GM19193 (cell line): ENCODE results near the gene PF4V1.

Experiments
- POLR2A ChIP-seq: IDR thresholded peaks from 4 replicates; pipeline ENCODE4 v1.6.1; 2011; ENCODE audit not compliant: insufficient read depth, insufficient read length; ENCODE audit errors: extremely low read depth

Gene PF4V1

GRCh38 chr4:73853246-73853704 lies at the start of gene PF4V1:
Gene PF4V1 (plus strand): TSS chr4:73853296. CDS start chr4:73853363, 67 bp downstream.
- no peak for TF ChIP-seq POLR2A

DNA sequence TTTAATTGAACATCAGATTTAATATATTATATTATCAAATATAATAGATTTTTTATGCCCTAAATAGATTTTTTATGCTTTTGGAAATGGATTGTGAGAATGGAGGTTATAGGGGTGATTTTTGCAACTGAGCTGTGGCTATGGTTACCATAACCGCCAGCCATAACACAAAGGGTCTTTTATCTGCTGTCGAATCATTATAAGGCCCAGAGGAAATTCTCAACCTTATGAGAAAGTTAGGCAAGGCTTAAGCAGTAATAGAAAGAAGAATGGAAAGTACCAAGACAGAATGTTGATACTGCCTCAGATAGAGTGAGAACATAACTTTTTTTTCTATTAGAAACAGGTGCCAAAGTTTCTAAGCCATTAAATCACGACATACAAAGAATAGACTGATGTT lies 42.9 kb upstream of the PF4V1 start:
- no peak for TF ChIP-seq POLR2A

GRCh38 chr4:73811841-73812240 lies 41.3 kb upstream of the PF4V1 start:
- TF ChIP-seq POLR2A, result no peak

DNA sequence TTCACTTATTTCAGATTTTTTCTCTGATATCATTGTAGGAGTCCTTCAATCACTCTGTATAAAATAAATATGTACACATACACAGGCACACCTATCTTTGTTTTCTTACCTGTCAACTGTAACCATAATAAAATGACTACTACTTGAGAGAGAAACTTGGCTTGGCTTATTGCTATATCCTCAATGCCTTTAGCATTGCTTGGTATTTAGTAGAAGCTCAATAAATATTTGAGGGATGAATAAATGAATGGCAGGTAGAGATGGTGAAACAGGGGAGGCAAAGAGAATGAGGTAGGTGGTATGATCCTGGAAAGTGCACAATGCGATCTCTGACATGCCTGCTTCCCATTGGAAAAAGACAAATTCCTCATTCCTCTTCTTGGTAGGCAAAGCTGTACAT lies 38.4 kb upstream of the PF4V1 start:
- no peak for TF ChIP-seq POLR2A

- no peak for TF ChIP-seq POLR2A
Observed at GRCh38 chr4:73815145-73815544, 38.0 kb upstream of the PF4V1 start.

GRCh38 chr4:73816814-73817213 lies 36.3 kb upstream of the PF4V1 start:
- TF ChIP-seq POLR2A, result no peak

DNA sequence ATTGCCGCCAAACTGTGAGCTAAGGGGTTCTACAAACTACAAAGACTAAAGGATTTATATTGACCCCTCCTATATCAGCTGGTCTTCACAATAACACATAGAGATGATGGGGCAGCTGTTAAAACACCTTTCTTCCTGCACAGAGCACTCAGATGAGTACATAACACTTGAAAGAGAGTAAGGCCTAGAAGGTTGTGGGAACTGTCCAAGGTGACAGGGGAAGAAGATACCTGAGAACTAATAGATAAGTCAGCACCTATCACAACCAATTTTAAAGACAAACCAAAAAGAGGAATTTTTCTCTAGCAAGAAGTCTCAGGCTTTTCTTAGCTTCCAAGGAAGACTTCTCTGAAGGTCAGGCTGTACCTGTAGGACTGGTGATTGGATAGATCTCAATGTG lies 35.8 kb upstream of the PF4V1 start:
- TF ChIP-seq POLR2A, result no peak

DNA sequence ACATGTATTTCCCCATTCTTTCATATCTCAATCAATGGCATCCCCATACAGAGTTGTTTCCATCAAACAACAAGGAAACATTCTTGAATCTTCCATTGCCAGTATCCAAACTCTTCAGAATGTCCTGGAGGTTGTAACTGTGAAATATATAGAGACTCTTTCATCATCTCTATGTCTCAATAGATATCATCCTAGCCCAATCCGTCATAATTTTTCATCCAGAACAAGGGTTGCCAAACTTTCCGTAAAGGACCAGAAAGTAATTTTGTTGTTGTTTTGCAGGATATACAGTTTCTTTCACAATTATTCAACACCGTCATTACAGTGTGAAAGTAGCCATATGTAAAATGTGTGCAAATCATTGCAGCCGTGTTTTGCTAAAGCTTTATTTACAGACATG lies 31.8 kb upstream of the PF4V1 start:
- no peak for TF ChIP-seq POLR2A

DNA sequence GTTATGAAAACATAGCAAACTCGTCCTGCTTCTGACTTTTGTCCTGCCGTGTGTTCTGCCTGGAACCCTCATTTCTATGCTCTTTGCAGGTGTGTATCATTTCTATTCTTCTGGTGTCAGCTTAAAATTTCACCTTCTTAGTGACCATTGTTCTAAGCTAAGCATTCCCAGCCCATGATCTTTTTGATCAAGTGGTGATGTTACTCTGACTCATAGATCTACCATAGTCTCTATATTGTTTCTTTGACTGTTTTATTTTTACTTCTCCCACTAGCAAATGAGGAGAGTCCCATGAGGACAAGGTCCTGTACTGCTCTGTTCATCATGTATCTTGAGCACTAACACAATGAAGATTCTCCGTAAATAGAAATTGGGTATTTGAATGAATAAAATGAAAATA lies 30.7 kb upstream of the PF4V1 start:
- no peak for TF ChIP-seq POLR2A

DNA sequence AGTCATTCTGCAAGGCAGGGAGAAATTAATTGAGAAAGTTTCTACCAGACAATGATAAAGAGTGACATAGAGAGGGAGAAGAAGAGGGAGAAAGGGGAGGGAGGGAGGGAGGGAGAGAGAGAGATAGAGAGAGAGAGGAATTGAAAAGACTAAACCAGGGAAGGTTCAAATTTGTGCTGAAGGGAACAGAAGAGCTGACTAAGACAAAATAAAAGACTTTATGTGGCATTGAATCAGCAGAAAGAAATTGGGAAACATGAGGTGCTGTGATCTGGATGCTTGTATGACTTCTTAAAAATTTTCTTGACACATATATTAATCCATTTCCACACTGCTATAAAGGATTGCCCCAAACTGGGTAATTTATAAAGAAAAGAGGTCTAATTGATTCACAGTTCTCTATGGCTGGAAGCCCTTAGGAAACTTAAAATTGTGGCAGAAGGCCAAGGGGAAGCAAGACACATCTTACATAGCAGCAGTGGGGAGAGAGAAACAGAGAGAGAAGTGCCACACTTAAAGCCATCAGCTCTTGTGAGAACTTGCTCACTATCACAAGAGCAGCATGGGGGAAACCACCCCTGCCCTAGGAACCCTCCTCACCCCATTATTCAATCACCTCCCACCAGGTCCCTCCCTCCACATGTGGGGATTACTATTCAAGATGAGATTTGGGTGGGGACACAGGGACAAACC lies 30.1 kb upstream of the PF4V1 start:
- TF ChIP-seq POLR2A, result no peak

DNA sequence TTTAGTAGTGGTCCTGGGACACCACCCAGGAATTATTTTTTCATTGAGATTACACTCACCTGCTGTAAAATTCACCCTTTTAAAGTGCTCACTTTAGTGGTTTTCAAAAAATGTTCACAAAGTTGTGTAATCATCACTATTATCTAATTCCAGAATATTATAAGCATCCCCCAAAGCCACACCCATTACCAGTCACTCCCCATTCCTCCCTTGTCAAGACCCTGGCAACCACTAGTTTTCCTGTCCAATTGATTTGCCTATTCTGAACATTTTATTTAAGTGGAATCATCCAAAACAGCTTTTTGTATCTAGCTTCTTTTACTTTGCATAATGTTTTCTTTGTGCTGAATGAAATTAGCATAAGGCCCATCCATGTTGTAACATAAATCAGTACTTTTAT lies 29.3 kb upstream of the PF4V1 start:
- TF ChIP-seq POLR2A, result no peak

DNA sequence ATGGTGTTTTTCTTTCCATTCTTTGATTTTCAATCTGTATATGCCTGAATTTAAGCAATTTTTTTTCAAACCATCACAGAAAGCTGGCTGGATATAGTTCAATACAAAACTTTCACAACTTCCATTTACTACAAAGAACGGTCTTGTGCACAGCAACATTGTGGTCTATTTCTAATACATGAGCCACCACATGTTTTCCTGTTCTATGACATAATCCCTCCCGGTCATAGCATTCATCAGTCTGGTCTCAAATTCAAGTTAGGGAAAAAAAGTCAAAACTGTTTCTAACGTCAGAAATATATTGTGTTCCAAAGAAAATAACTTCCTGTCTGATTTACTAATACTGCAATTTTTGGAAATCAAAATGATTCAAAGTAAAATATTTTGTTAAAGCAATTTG lies 24.1 kb upstream of the PF4V1 start:
- TF ChIP-seq POLR2A, result no peak

- TF ChIP-seq POLR2A, result no peak
Observed at GRCh38 chr4:73831569-73831968, 21.5 kb upstream of the PF4V1 start.

DNA sequence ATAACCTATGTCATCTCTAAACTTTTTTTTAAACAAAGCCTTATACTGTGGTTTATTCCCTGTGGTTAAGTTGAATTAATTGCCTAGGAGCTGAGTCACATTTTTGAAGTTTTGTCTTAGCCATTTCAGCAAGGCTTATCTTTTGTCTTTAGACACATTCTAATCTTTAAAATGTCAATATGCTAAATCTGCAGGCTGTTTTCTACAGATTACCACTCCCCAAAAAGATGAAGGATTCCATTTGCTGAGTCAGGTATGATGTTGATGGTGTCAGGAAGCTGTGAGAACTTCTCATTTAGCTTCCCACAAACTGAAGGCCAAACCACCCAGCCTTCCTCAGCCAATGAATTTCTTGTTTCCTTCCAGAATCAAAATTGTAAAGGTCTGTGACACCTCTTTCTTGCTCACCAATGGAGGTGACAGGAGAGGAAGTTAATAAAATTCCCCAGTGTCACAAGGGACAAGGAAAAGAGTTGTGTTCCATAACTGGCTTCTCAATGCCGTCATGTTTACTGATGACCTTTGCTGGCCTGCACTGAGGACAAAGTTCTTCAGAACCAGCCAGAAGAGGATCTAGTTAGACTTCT lies 20.4 kb upstream of the PF4V1 start:
- no peak for TF ChIP-seq POLR2A

DNA sequence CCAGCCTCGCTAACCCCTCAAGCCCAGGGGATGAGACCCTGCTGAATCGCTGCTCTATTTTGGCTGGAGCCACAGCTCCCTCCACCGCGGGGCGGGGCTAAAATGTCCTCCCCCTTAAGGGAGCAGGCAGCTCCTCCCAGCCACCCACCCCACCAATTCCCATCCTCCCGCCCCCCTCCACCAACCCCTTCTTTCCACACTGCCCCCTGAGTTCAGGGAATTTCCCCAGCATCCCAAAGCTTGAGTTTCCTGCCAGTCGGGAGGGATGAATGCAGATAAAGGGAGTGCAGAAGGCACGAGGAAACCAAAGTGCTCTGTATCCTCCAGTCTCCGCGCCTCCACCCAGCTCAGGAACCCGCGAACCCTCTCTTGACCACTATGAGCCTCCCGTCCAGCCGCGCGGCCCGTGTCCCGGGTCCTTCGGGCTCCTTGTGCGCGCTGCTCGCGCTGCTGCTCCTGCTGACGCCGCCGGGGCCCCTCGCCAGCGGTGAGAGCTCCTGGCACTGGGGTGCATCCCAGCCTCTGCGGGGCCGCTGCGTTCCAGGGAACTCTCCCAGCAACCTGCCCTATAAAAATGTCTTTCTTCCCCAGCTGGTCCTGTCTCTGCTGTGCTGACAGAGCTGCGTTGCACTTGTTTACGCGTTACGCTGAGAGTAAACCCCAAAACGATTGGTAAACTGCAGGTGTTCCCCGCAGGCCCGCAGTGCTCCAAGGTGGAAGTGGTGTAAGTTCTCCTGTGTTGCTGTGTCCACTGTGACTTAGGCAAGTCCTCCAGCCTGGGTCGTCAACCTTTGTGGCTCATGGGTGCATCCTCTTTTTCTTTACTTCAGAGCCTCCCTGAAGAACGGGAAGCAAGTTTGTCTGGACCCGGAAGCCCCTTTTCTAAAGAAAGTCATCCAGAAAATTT lies 16.5 kb upstream of the PF4V1 start, which contains the start of gene CXCL6:
Gene CXCL6 (plus strand): TSS at position 306 of the 907 bp plus-strand sequence. CDS start 73 bp downstream, at position 379.
- no peak for TF ChIP-seq POLR2A
